Immature natural killer cell (primary cell): ENCODE data around the gene LAMA3. TPM values are rescaled to one million over a fixed set of nuclear protein-coding genes. Genes with fewer than 3 reads are reported as not detected.

Experiments used
- DNase-seq, 3 donors: peaks; one replicate each; pipeline ENCODE4 v3.0.0; 2022; ENCODE audit warnings: mixed read lengths in 1 of 3
- H3K27ac Mint-ChIP-seq, 6 donors: one replicate each; pipeline ENCODE4 v1.8.0; 2020; ENCODE audit warnings: mixed read lengths in 6 of 6, mild to moderate bottlenecking in 5 of 6, inconsistent platforms in 4 of 6, moderate library complexity in 3 of 6
- H3K27me3 Mint-ChIP-seq, 3 donors: one replicate each; pipeline ENCODE4 v1.8.0; 2020 to 2021; ENCODE audit warnings: low read depth in 3 of 3, mild to moderate bottlenecking in 3 of 3, mixed read lengths in 3 of 3, moderate library complexity in 3 of 3, inconsistent platforms in 1 of 3
- H3K36me3 Mint-ChIP-seq, 3 donors: one replicate each; pipeline ENCODE4 v1.8.0; 2020; ENCODE audit warnings: mixed read lengths in 3 of 3, inconsistent platforms in 2 of 3, mild to moderate bottlenecking in 2 of 3
- H3K4me1 Mint-ChIP-seq, 2 donors: one replicate each; pipeline ENCODE4 v1.8.0; 2020; ENCODE audit warnings: inconsistent platforms in 2 of 2, mild to moderate bottlenecking in 2 of 2, mixed read lengths in 2 of 2, moderate library complexity in 1 of 2
- H3K4me3 Mint-ChIP-seq, 5 donors: one replicate each; pipeline ENCODE4 v1.8.0; 2020; ENCODE audit warnings: mild to moderate bottlenecking in 5 of 5, mixed read lengths in 5 of 5, inconsistent platforms in 3 of 5, moderate library complexity in 3 of 5
- H3K9me3 Mint-ChIP-seq, 6 donors: one replicate each; pipeline ENCODE4 v1.8.0; 2020; ENCODE audit warnings: mild to moderate bottlenecking in 6 of 6, mixed read lengths in 6 of 6, inconsistent platforms in 4 of 6, moderate library complexity in 3 of 6
- polyA plus RNA-seq, 3 donors: library from polyadenylated mRNA; unstranded; fragments of 300-500 nt; fragmentation: Illumina TruSeq; gene quantifications; one replicate each; pipeline ENCODE4 v1.2.3, GENCODE V29; 2021

LAMA3 gene
- polyA plus RNA-seq, 3 donors from 2014 or later = not detected

DNA sequence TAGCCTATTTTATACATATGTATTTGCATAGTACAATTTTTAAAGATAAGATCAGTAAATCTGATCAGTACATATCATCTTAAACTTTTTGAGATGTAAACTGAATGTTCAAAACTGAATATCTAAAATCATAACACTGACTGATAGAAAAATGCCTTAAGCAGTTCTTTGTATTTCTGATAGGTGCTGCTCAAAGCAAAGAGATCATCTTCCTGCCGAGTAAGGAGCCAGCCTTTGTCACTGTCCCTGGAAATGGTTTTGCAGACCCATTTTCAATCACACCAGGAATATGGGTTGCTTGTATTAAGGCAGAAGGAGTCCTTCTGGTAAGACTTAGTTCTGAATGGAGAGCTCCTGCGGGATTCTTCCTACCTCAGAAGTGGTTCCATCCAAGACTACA, 135.0 kb downstream of the LAMA3 start:
- H3K9me3 Mint-ChIP-seq = no peaks in the 10 kb centered on the region
- no peak for DNase-seq
- H3K27ac Mint-ChIP-seq = no peak overlapping the region
- no peaks in the 10 kb centered on the region for H3K36me3 Mint-ChIP-seq
- peaks cover 0 to 7% (median 5%) of the 10 kb centered on the region in 3 donors for H3K27me3 Mint-ChIP-seq
- peaks cover 15 to 28% of the 10 kb centered on the region in 2 donors for H3K4me1 Mint-ChIP-seq
- H3K4me3 Mint-ChIP-seq = no peak overlapping the region

GRCh38 chr18:23824669-23825068, 135.4 kb downstream of the LAMA3 start:
- Mint-ChIP-seq H3K36me3 (no peaks in the 10 kb centered on the region), H3K9me3 (no peaks in the 10 kb centered on the region), H3K4me1 (peaks cover 15 to 29% of the 10 kb centered on the region in 2 donors), H3K27me3 (peaks cover 0 to 7% (median 5%) of the 10 kb centered on the region in 3 donors), H3K4me3 (no peak overlapping the region), H3K27ac (no peak overlapping the region)
- DNase-seq = no peak

GRCh38 chr18:23825496-23825895, 136.2 kb downstream of the LAMA3 start:
- DNase-seq = no peak
- Mint-ChIP-seq H3K4me1 (peaks cover 15 to 29% of the 10 kb centered on the region in 2 donors), H3K4me3 (no peak overlapping the region), H3K36me3 (no peaks in the 10 kb centered on the region), H3K27me3 (peaks cover 0 to 7% (median 5%) of the 10 kb centered on the region in 3 donors), H3K9me3 (no peaks in the 10 kb centered on the region), H3K27ac (no peak overlapping the region)

GRCh38 chr18:23825978-23826405, 136.7 kb downstream of the LAMA3 start:
- no peaks in the 10 kb centered on the region for H3K9me3 Mint-ChIP-seq
- DNase-seq = no peak
- peaks cover 0 to 5% (median 5%) of the 10 kb centered on the region in 3 donors for H3K27me3 Mint-ChIP-seq
- no peaks in the 10 kb centered on the region for H3K36me3 Mint-ChIP-seq
- H3K4me3 Mint-ChIP-seq = no peak overlapping the region
- peak overlapping the region in 3 of 6 donors; percentile 41 to 85 (median 51) for H3K27ac Mint-ChIP-seq
- H3K4me1 Mint-ChIP-seq = peaks cover 15 to 29% of the 10 kb centered on the region in 2 donors

DNA sequence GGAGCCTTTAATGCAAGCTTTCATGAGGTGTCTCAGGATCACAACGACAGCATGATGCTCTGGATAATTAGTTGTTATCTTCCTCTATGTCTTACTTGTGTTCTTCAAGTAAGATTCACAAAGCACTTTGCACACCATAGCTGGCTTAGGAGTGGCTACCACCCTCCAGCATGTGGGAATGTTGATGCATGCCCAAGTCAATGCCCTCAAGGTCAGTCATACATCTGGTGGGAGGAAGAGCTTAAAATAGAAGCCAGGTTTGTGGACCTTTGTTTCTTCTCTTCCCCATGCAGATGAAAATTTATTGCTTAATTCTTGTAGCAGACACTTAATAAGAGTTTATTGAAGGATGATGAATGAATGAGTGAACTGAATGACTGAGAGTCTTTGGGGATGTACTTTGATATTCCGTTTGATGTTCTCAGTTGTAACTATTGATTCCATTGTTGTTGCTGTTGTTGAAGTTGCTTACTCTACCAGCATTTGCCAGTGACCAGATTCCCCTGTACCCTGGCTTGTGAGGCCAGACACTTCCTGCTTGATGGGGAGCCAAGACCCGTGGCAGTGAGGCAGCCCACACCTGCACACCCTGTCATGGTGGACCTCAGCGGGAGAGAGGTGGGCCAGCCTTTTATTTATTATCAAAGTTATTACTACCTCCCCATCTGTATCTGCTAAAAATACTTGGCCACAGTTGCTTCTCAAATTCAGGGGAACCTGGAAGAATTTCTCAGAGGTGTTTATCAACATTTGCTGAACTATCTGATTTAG, 137.8 kb downstream of the LAMA3 start:
- Mint-ChIP-seq H3K36me3 (no peaks in the 10 kb centered on the region), H3K27me3 (peaks cover 0 to 5% (median 5%) of the 10 kb centered on the region in 3 donors), H3K9me3 (no peaks in the 10 kb centered on the region), H3K27ac (peak overlapping the region in 5 of 6 donors; percentile 67 to 92 (median 91)), H3K4me1 (peaks cover 15 to 29% of the 10 kb centered on the region in 2 donors), H3K4me3 (no peak overlapping the region)
- DNase-seq = no peak

GRCh38 chr18:23827681-23828080, 138.4 kb downstream of the LAMA3 start:
- Mint-ChIP-seq H3K27me3 (peaks cover 0 to 5% (median 5%) of the 10 kb centered on the region in 3 donors), H3K4me3 (no peak overlapping the region), H3K9me3 (no peaks in the 10 kb centered on the region), H3K27ac (peak overlapping the region in 5 of 6 donors; percentile 67 to 92 (median 91)), H3K4me1 (peaks cover 15 to 29% of the 10 kb centered on the region in 2 donors), H3K36me3 (no peaks in the 10 kb centered on the region)
- no peak for DNase-seq

DNA sequence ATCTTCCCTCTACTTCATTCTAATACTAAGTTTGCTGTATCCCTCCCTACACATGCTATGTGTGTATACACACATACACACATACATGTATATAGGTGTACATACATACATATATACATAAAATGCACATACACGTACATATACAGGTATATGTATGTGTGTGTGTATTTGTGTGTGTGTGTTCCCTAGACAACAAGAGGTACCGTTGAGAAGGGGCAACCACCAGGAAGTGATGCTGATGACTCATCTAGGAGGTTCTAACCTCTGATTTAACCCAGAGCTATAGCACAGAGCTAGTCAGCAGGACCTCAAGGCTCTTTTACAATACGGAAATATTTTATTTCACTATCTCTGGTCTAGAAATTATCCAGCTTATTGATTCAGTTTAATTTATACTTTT, 139.2 kb downstream of the LAMA3 start:
- H3K27me3 Mint-ChIP-seq = peaks cover 0 to 5% (median 5%) of the 10 kb centered on the region in 3 donors
- peaks cover 15 to 29% of the 10 kb centered on the region in 2 donors for H3K4me1 Mint-ChIP-seq
- peak overlapping the region; percentile 79 to 92 (median 88) for H3K27ac Mint-ChIP-seq
- H3K9me3 Mint-ChIP-seq = no peaks in the 10 kb centered on the region
- DNase-seq = peak; percentile 70 to 80 (median 76)
- no peaks in the 10 kb centered on the region for H3K36me3 Mint-ChIP-seq
- H3K4me3 Mint-ChIP-seq = peak overlapping the region in 1 of 5 donors; percentile 45

DNA sequence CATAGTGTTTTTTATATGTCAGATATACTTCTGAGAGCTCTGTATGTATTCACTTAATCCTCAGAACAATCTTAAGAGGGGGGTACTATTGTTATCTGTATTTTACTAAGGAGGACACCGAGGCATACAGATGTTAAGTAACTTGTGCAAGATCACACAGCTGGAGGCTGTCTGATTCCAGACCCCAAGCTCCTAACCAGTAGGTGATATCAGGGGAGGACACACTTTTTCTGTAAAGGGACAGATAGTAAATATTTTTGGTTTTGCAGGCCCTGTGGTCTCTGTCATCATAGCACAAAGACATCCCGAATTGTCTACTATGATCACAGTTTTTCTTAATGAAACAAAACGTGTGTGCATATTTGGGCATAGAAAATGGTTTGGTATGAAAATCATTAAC, 143.7 kb downstream of the LAMA3 start:
- Mint-ChIP-seq H3K27ac (no peak overlapping the region), H3K27me3 (peaks cover 0 to 2% (median 1%) of the 10 kb centered on the region in 3 donors)

GRCh38 chr18:23833714-23834113, 144.5 kb downstream of the LAMA3 start:
- Mint-ChIP-seq H3K4me1 (peaks cover 8 to 14% of the 10 kb centered on the region in 2 donors), H3K4me3 (no peak overlapping the region), H3K9me3 (no peaks in the 10 kb centered on the region), H3K36me3 (no peaks in the 10 kb centered on the region), H3K27me3 (peaks cover 0 to 1% (median 0%) of the 10 kb centered on the region in 3 donors), H3K27ac (peak overlapping the region in 1 of 6 donors; percentile 22)
- peak in 1 of 3 donors; percentile 17 for DNase-seq

More for the DNA sequence above, 143.7 kb downstream of the LAMA3 start:
- no peak overlapping the region for H3K4me3 Mint-ChIP-seq
- no peaks in the 10 kb centered on the region for H3K9me3 Mint-ChIP-seq
- H3K4me1 Mint-ChIP-seq = peaks cover 15 to 21% of the 10 kb centered on the region in 2 donors
- DNase-seq = no peak
- H3K36me3 Mint-ChIP-seq = no peaks in the 10 kb centered on the region

DNA sequence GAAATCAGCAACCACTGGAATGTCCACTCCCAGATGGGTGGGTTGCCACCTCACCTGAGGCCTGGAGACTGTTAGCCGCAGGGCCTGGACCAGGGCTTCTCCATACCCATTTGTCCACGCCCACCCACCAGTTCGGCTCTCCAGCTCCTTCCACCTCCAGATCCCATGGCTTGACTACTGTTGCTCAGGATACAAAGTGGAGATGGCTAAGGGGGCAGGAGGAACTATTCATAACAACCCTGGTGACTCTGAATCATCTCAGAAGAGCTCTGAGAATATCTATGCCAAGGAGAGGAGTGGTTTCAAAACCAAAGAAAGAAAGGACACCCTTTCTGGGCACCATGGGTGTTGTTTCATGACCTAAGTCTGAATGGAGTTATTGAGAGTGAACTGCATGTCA, 145.8 kb downstream of the LAMA3 start:
- Mint-ChIP-seq H3K9me3 (no peaks in the 10 kb centered on the region), H3K36me3 (no peaks in the 10 kb centered on the region), H3K27me3 (peaks cover 0 to 1% (median 0%) of the 10 kb centered on the region in 3 donors), H3K4me1 (peaks cover 3 to 9% of the 10 kb centered on the region in 2 donors), H3K27ac (no peak overlapping the region), H3K4me3 (no peak overlapping the region)
- DNase-seq = no peak

DNA sequence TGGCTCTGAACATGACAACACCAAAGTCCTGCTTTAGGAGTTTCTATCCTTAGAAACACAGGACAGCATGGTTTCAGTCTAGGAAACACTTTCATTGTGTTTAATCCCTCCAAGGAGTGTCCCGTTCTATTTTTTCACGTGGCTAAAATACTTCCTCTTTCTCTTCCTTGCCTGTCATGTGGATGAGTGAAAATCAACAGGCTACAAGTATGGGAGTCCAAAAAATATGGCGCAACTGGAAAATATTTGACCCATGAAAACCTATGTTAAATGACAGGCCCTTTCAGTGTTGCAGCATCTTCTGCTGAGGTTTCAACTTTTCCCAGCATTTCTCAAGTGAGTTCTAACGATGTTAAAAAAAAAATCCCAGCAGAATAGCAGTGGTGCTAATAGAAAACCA, 146.3 kb downstream of the LAMA3 start:
- H3K9me3 Mint-ChIP-seq = no peaks in the 10 kb centered on the region
- H3K27ac Mint-ChIP-seq = no peak overlapping the region
- H3K4me3 Mint-ChIP-seq = no peak overlapping the region
- no peaks in the 10 kb centered on the region for H3K36me3 Mint-ChIP-seq
- peaks cover 0 to 1% (median 0%) of the 10 kb centered on the region in 3 donors for H3K27me3 Mint-ChIP-seq
- H3K4me1 Mint-ChIP-seq = peaks cover 3 to 9% of the 10 kb centered on the region in 2 donors
- DNase-seq = no peak

DNA sequence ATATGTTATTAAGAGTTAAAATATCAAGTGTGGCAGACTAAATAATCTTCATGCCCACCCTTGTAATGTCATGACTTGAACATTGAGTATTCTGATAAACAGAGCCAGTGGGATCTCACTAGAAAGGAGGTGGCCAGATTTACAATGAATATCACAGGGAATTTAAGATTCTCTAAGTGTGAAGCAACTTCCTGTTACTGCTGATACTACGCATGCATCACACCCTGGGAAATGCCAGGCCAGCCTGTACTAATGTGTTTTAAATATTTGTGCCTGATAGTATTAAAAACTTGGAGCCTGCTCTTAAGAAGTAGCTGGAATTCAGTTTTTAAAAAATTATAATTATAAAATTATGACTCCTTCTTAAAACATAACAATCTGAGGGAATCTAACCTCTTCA, 148.3 kb downstream of the LAMA3 start:
- Mint-ChIP-seq H3K36me3 (no peaks in the 10 kb centered on the region), H3K27me3 (peaks cover 0 to 1% (median 0%) of the 10 kb centered on the region in 3 donors), H3K9me3 (no peaks in the 10 kb centered on the region), H3K4me3 (no peak overlapping the region), H3K27ac (no peak overlapping the region), H3K4me1 (peaks cover 3 to 9% of the 10 kb centered on the region in 2 donors)
- DNase-seq = no peak

DNA sequence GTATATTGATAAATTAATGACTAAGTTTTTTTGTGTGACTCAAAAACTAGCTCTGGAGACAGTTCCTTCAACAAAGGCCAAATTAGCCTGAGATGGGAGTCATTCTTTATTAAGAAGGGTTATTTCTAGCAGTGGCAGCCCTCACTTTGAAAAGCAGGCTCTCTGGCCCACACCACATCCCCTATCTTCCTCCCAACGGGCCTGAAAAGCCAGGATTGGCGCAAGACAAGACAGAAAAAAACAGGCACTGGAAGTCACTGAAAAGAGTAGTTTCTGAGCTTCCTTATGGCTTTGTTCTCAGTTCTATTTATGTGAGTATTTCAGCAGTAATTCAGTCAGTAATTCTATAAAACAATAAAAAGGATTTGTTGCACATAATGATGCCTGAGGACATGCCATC, 149.0 kb downstream of the LAMA3 start:
- Mint-ChIP-seq H3K4me3 (no peak overlapping the region), H3K4me1 (peaks cover 3 to 9% of the 10 kb centered on the region in 2 donors), H3K36me3 (no peaks in the 10 kb centered on the region), H3K27ac (no peak overlapping the region), H3K27me3 (peaks cover 0 to 3% (median 0%) of the 10 kb centered on the region in 3 donors), H3K9me3 (no peaks in the 10 kb centered on the region)
- no peak for DNase-seq

DNA sequence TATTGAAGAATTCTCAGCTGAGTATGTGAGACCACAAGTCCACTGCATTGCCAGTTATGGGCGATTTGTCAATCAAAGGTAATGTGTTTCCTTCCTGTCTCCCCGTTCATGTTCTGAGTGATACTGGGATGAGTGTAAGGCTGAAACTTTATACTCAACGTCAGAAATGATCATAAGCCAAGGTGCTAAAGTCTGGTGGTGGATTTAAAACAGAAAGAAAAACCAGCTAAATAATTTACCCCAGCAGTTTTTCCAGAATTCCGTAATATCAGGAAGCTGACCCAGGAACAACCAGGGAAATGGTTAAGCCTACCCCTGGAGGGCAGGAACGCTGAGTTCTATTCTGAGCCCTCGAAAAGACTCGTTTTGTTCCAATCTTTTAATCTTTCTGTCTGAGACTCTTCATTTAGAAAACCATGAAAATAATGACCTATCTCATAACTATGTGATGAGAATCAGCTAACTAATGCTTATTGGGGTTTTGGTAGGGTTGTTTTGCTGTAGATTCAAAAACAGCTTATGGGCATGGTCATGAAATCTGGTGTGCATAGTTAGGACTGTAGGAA, 149.6 kb downstream of the LAMA3 start:
- no peak for DNase-seq
- H3K27me3 Mint-ChIP-seq = peaks cover 0 to 3% (median 0%) of the 10 kb centered on the region in 3 donors
- no peaks in the 10 kb centered on the region for H3K36me3 Mint-ChIP-seq
- peaks cover 3 to 9% of the 10 kb centered on the region in 2 donors for H3K4me1 Mint-ChIP-seq
- peak overlapping the region in 1 of 6 donors; percentile 62 for H3K27ac Mint-ChIP-seq
- no peaks in the 10 kb centered on the region for H3K9me3 Mint-ChIP-seq
- H3K4me3 Mint-ChIP-seq = no peak overlapping the region
